ENCODE measurements around the gene ANKMY1. TPM values are rescaled to one million over a fixed set of nuclear protein-coding genes. Genes with fewer than 3 reads are reported as not detected.
A peak's percentile ranks its signal among the peaks of the same experiment; 100 is the strongest.

Gene ANKMY1
- total and polyA plus RNA-seq, 5 donors from 2014 or later, result 3.8 to 37.2 (median 9.6) TPM

- H3K4me1 Mint-ChIP-seq, result peaks cover 0 to 7% (median 3%) of the 10 kb centered on the region in 4 donors
- no peak for ATAC-seq (ENCODE audit: low read depth in 2 of 2)
- no peak overlapping the region for H3K4me3 Mint-ChIP-seq
- Histone ChIP-seq H3K4me3 (ENCODE audit: low read depth, low read length) (no peak overlapping the region), H3K4me1 (ENCODE audit: control insufficient read depth, insufficient read depth, low read length, poor library complexity, severe bottlenecking) (no peaks in the 10 kb centered on the region), H3K36me3 (ENCODE audit: control insufficient read depth, insufficient read depth, low read length) (peaks cover 24% of the 10 kb centered on the region), H3K27me3 (ENCODE audit: control insufficient read depth, insufficient read depth, low read length) (no peaks in the 10 kb centered on the region), H3K27ac (ENCODE audit: insufficient read depth, low read length, poor library complexity, severe bottlenecking) (no peak overlapping the region), H3K9me3 (ENCODE audit: control insufficient read depth in 2 of 2, low read length in 2 of 2) (peaks cover 2 to 8% of the 10 kb centered on the region in 2 experiments)
- H3K9me3 Mint-ChIP-seq, result peaks cover 0 to 2% (median 0%) of the 10 kb centered on the region in 7 donors
- H3K27ac Mint-ChIP-seq, result no peak overlapping the region
- no peaks in the 10 kb centered on the region for H3K27me3 Mint-ChIP-seq
- H3K36me3 Mint-ChIP-seq, result peaks cover 32% of the 10 kb centered on the region
- DNase-seq, result no peak
Measured at GRCh38 chr2:240520130-240520973, 37.4 kb downstream of the ANKMY1 start.

GRCh38 chr2:240519396-240520129 lies 38.2 kb downstream of the ANKMY1 start:
- peaks cover 19% of the 10 kb centered on the region for H3K36me3 ChIP-seq (ENCODE audit: control insufficient read depth, insufficient read depth, low read length)
- no peak overlapping the region for H3K4me3 Mint-ChIP-seq
- no peaks in the 10 kb centered on the region for H3K27me3 Mint-ChIP-seq
- H3K4me3 ChIP-seq (ENCODE audit: low read depth, low read length), result no peak overlapping the region
- H3K36me3 Mint-ChIP-seq, result peaks cover 24% of the 10 kb centered on the region
- DNase-seq (no peak), ATAC-seq (ENCODE audit: low read depth in 2 of 2) (no peak)
- no peaks in the 10 kb centered on the region for H3K9me3 ChIP-seq (ENCODE audit: control insufficient read depth in 2 of 2, low read length in 2 of 2)
- peaks cover 3% of the 10 kb centered on the region for H3K4me1 ChIP-seq (ENCODE audit: control insufficient read depth, insufficient read depth, low read length, poor library complexity, severe bottlenecking)
- H3K4me1 Mint-ChIP-seq, result peaks cover 0 to 7% (median 3%) of the 10 kb centered on the region in 4 donors
- peak overlapping the region in 1 of 3 donors; percentile 14 for H3K27ac Mint-ChIP-seq
- H3K9me3 Mint-ChIP-seq, result no peaks in the 10 kb centered on the region
- H3K27ac ChIP-seq (ENCODE audit: insufficient read depth, low read length, poor library complexity, severe bottlenecking), result no peak overlapping the region
- no peaks in the 10 kb centered on the region for H3K27me3 ChIP-seq (ENCODE audit: control insufficient read depth, insufficient read depth, low read length)

- Histone ChIP-seq H3K36me3 (ENCODE audit: control insufficient read depth, insufficient read depth, low read length) (peaks cover 17% of the 10 kb centered on the region), H3K4me1 (ENCODE audit: control insufficient read depth, insufficient read depth, low read length, poor library complexity, severe bottlenecking) (peaks cover 9% of the 10 kb centered on the region), H3K27ac (ENCODE audit: insufficient read depth, low read length, poor library complexity, severe bottlenecking) (no peak overlapping the region), H3K27me3 (ENCODE audit: control insufficient read depth, insufficient read depth, low read length) (no peaks in the 10 kb centered on the region), H3K4me3 (ENCODE audit: low read depth, low read length) (no peak overlapping the region), H3K9me3 (ENCODE audit: control insufficient read depth in 2 of 2, low read length in 2 of 2) (no peaks in the 10 kb centered on the region)
- Mint-ChIP-seq H3K27me3 (no peaks in the 10 kb centered on the region), H3K4me3 (no peak overlapping the region), H3K36me3 (peaks cover 19% of the 10 kb centered on the region), H3K27ac (no peak overlapping the region), H3K9me3 (peaks cover 0 to 1% (median 0%) of the 10 kb centered on the region in 7 donors), H3K4me1 (peaks cover 3 to 13% (median 8%) of the 10 kb centered on the region in 4 donors)
- DNase-seq, result no peak
- no peak for ATAC-seq (ENCODE audit: low read depth in 2 of 2)
Measured at GRCh38 chr2:240518981-240519380, 38.8 kb downstream of the ANKMY1 start.

- H3K27me3 ChIP-seq (ENCODE audit: control insufficient read depth, insufficient read depth, low read length), result no peaks in the 10 kb centered on the region
- peaks cover 0 to 2% (median 0%) of the 10 kb centered on the region in 7 donors for H3K9me3 Mint-ChIP-seq
- no peak overlapping the region for H3K27ac ChIP-seq (ENCODE audit: insufficient read depth, low read length, poor library complexity, severe bottlenecking)
- peaks cover 14% of the 10 kb centered on the region for H3K4me1 ChIP-seq (ENCODE audit: control insufficient read depth, insufficient read depth, low read length, poor library complexity, severe bottlenecking)
- peaks cover 10% of the 10 kb centered on the region for H3K36me3 Mint-ChIP-seq
- H3K4me3 Mint-ChIP-seq, result no peak overlapping the region
- ATAC-seq (ENCODE audit: low read depth in 2 of 2), result no peak
- no peaks in the 10 kb centered on the region for H3K9me3 ChIP-seq (ENCODE audit: control insufficient read depth in 2 of 2, low read length in 2 of 2)
- H3K27me3 Mint-ChIP-seq, result no peaks in the 10 kb centered on the region
- H3K27ac Mint-ChIP-seq, result no peak overlapping the region
- peaks cover 5 to 20% (median 12%) of the 10 kb centered on the region in 4 donors for H3K4me1 Mint-ChIP-seq
- peaks cover under 1% of the 10 kb centered on the region for H3K36me3 ChIP-seq (ENCODE audit: control insufficient read depth, insufficient read depth, low read length)
- H3K4me3 ChIP-seq (ENCODE audit: low read depth, low read length), result no peak overlapping the region
- DNase-seq, result no peak
Measured at GRCh38 chr2:240517342-240517741, 40.4 kb downstream of the ANKMY1 start.

GRCh38 chr2:240514631-240515030 lies 43.2 kb downstream of the ANKMY1 start:
- H3K4me1 ChIP-seq (ENCODE audit: control insufficient read depth, insufficient read depth, low read length, poor library complexity, severe bottlenecking), result peaks cover 14% of the 10 kb centered on the region
- ATAC-seq (ENCODE audit: low read depth in 2 of 2) (no peak), DNase-seq (no peak)
- peaks cover 0 to 2% (median 0%) of the 10 kb centered on the region in 7 donors for H3K9me3 Mint-ChIP-seq
- peak overlapping the region; percentile 88 to 91 (median 91) for H3K27ac Mint-ChIP-seq
- H3K36me3 ChIP-seq (ENCODE audit: control insufficient read depth, insufficient read depth, low read length), result no peaks in the 10 kb centered on the region
- peaks cover 11% of the 10 kb centered on the region for H3K36me3 Mint-ChIP-seq
- no peaks in the 10 kb centered on the region for H3K27me3 ChIP-seq (ENCODE audit: control insufficient read depth, insufficient read depth, low read length)
- peak overlapping the region; percentile 80 for H3K27ac ChIP-seq (ENCODE audit: insufficient read depth, low read length, poor library complexity, severe bottlenecking)
- H3K4me3 Mint-ChIP-seq, result peak overlapping the region in 1 of 4 donors; percentile 3
- H3K4me1 Mint-ChIP-seq, result peaks cover 5 to 14% (median 10%) of the 10 kb centered on the region in 4 donors
- H3K9me3 ChIP-seq (ENCODE audit: control insufficient read depth in 2 of 2, low read length in 2 of 2), result no peaks in the 10 kb centered on the region
- no peak overlapping the region for H3K4me3 ChIP-seq (ENCODE audit: low read depth, low read length)
- H3K27me3 Mint-ChIP-seq, result no peaks in the 10 kb centered on the region

- Histone ChIP-seq H3K27ac (ENCODE audit: insufficient read depth, low read length, poor library complexity, severe bottlenecking) (peak overlapping the region; percentile 80), H3K4me1 (ENCODE audit: control insufficient read depth, insufficient read depth, low read length, poor library complexity, severe bottlenecking) (peaks cover 14% of the 10 kb centered on the region), H3K9me3 (ENCODE audit: control insufficient read depth in 2 of 2, low read length in 2 of 2) (no peaks in the 10 kb centered on the region), H3K4me3 (ENCODE audit: low read depth, low read length) (peak overlapping the region; percentile 56), H3K27me3 (ENCODE audit: control insufficient read depth, insufficient read depth, low read length) (no peaks in the 10 kb centered on the region), H3K36me3 (ENCODE audit: control insufficient read depth, insufficient read depth, low read length) (no peaks in the 10 kb centered on the region)
- DNase-seq (peak; percentile 75 to 89 (median 84)), ATAC-seq (ENCODE audit: low read depth in 2 of 2) (peak; percentile 98 to 99)
- Mint-ChIP-seq H3K27me3 (no peaks in the 10 kb centered on the region), H3K4me1 (peaks cover 5 to 12% (median 9%) of the 10 kb centered on the region in 4 donors), H3K9me3 (peaks cover 0 to 2% (median 0%) of the 10 kb centered on the region in 7 donors), H3K36me3 (peaks cover 20% of the 10 kb centered on the region), H3K4me3 (peak overlapping the region in 3 of 4 donors; percentile 3 to 9 (median 3)), H3K27ac (peak overlapping the region; percentile 88 to 91 (median 91))
Measured at GRCh38 chr2:240513549-240514287, 44.1 kb downstream of the ANKMY1 start.

Measured in CD4-positive, CD25-positive, alpha-beta regulatory T cell (primary cell).